H9 (cell line): ENCODE results near the gene TMEM129. TPM values are rescaled to one million over a fixed set of nuclear protein-coding genes. Genes with fewer than 3 reads are reported as not detected.

Source experiments
- DNase-seq: peaks from one replicate; pipeline ENCODE4 v3.0.0-alpha.2; 2017
- H2AFZ ChIP-seq: one replicate; pipeline ENCODE4 v1.6.1; 2013; ENCODE audit warnings: mild to moderate bottlenecking, low read length, control low read depth, moderate library complexity
- H2AK5ac ChIP-seq: 2 replicates; pipeline ENCODE4 v1.6.1; 2013; ENCODE audit warnings: low read length, control low read depth, mixed read lengths; ENCODE audit not compliant: insufficient read length
- H2BK120ac ChIP-seq: one replicate; pipeline ENCODE4 v1.6.1; 2013; ENCODE audit warnings: low read depth, mild to moderate bottlenecking, low read length, control low read depth, inconsistent platforms; ENCODE audit not compliant: poor library complexity, severe bottlenecking
- H2BK12ac ChIP-seq: 2 replicates; pipeline ENCODE4 v1.6.1; 2013; ENCODE audit warnings: low read length, control low read depth, mixed read lengths, low read depth; ENCODE audit not compliant: insufficient read length
- H2BK15ac ChIP-seq: 2 replicates; pipeline ENCODE4 v1.6.1; 2013; ENCODE audit warnings: low read depth, low read length, control low read depth
- H2BK20ac ChIP-seq: one replicate; pipeline ENCODE4 v1.6.1; 2013; ENCODE audit warnings: low read depth, mild to moderate bottlenecking, low read length, control low read depth, inconsistent platforms; ENCODE audit not compliant: poor library complexity, severe bottlenecking
- H2BK5ac ChIP-seq: 2 replicates; pipeline ENCODE4 v1.6.1; 2013; ENCODE audit warnings: low read length, control low read depth, mixed read lengths; ENCODE audit not compliant: insufficient read length
- H3K14ac ChIP-seq: 2 replicates; pipeline ENCODE4 v1.6.1; 2013; ENCODE audit warnings: low read length, control low read depth; ENCODE audit not compliant: insufficient read depth
- H3K18ac ChIP-seq: 2 replicates; pipeline ENCODE4 v1.6.1; 2013; ENCODE audit warnings: low read depth, mild to moderate bottlenecking, mixed read lengths, low read length, control low read depth; ENCODE audit not compliant: insufficient read length
- H3K23ac ChIP-seq: 2 replicates; pipeline ENCODE4 v1.6.1; 2013; ENCODE audit warnings: low read length, control low read depth, mixed read lengths, low read depth; ENCODE audit not compliant: insufficient read length
- H3K23me2 ChIP-seq: 2 replicates; pipeline ENCODE4 v1.6.1; 2013; ENCODE audit warnings: low read depth, mild to moderate bottlenecking, mixed read lengths, low read length, control low read depth; ENCODE audit not compliant: insufficient read length, poor library complexity, severe bottlenecking
- H3K27ac ChIP-seq: 2 replicates; pipeline ENCODE4 v1.5.1; 2013; ENCODE audit warnings: low read length, control low read depth, mixed read lengths, low read depth; ENCODE audit not compliant: insufficient read length
- H3K27me3 ChIP-seq: 2 replicates; pipeline ENCODE4 v1.6.1; 2013; ENCODE audit warnings: low read length, control low read depth, inconsistent platforms; ENCODE audit not compliant: insufficient read depth
- H3K4ac ChIP-seq: 2 replicates; pipeline ENCODE4 v1.6.1; 2013; ENCODE audit warnings: low read depth, mild to moderate bottlenecking, control low read depth, inconsistent platforms, low read length, moderate library complexity
- H3K4me1 ChIP-seq: 2 replicates; pipeline ENCODE4 v1.6.1; 2013; ENCODE audit warnings: low read length, control low read depth, inconsistent platforms; ENCODE audit not compliant: insufficient read depth
- H3K4me2 ChIP-seq: 2 replicates; pipeline ENCODE4 v1.6.1; 2013; ENCODE audit warnings: low read length, control low read depth, mixed read lengths; ENCODE audit not compliant: insufficient read length, insufficient read depth
- H3K56ac ChIP-seq: 2 replicates; pipeline ENCODE4 v1.6.1; 2013; ENCODE audit warnings: low read depth, mild to moderate bottlenecking, mixed read lengths, low read length, control low read depth; ENCODE audit not compliant: insufficient read length
- H3K79me1 ChIP-seq: 2 replicates; pipeline ENCODE4 v1.6.1; 2013; ENCODE audit warnings: low read depth, mild to moderate bottlenecking, moderate library complexity, low read length, control low read depth, inconsistent platforms; ENCODE audit not compliant: insufficient read depth, poor library complexity, severe bottlenecking
- H3K79me2 ChIP-seq: 2 replicates; pipeline ENCODE4 v1.6.1; 2013; ENCODE audit warnings: low read length, control low read depth, inconsistent platforms; ENCODE audit not compliant: insufficient read depth
- H3K9ac ChIP-seq: 2 replicates; pipeline ENCODE4 v1.6.1; 2013; ENCODE audit warnings: low read length, control low read depth, mixed read lengths; ENCODE audit not compliant: insufficient read length; ENCODE audit errors: extremely low read depth
- H3K9me3 ChIP-seq: one replicate; pipeline ENCODE4 v1.6.1; 2013; ENCODE audit warnings: low read depth, low read length, inconsistent platforms; ENCODE audit not compliant: control insufficient read depth
- H3T11ph ChIP-seq: one replicate; pipeline ENCODE4 v1.6.1; 2013; ENCODE audit warnings: mild to moderate bottlenecking, low read length, control low read depth, inconsistent platforms
- H4K20me1 ChIP-seq: one replicate; pipeline ENCODE4 v1.6.1; 2013; ENCODE audit not compliant: control insufficient read depth, insufficient read length, insufficient read depth
- H4K5ac ChIP-seq: 2 replicates; pipeline ENCODE4 v1.6.1; 2013; ENCODE audit warnings: low read depth, mild to moderate bottlenecking, mixed read lengths, low read length, control low read depth; ENCODE audit not compliant: insufficient read length
- H4K8ac ChIP-seq: replicated peaks from 2 replicates; pipeline ENCODE4 v1.6.1; 2013; ENCODE audit warnings: low read length, control low read depth, mixed read lengths, low read depth; ENCODE audit not compliant: insufficient read length
- H4K91ac ChIP-seq: 2 replicates; pipeline ENCODE4 v1.6.1; 2013; ENCODE audit warnings: low read depth, mild to moderate bottlenecking, moderate library complexity, mixed read lengths, low read length, control low read depth; ENCODE audit not compliant: insufficient read length
- H3K27ac Mint-ChIP-seq, 3 experiments: 2 replicates in 2 of 3; 3 replicates in 1 of 3; pipeline ENCODE4 v1.8.0; 2020 to 2021; ENCODE audit warnings: mixed read lengths in 3 of 3, mild to moderate bottlenecking in 1 of 3, moderate library complexity in 1 of 3
- H3K27me3 Mint-ChIP-seq: 2 replicates; pipeline ENCODE4 v1.8.0; 2021; ENCODE audit warnings: low read depth, mild to moderate bottlenecking, moderate library complexity, mixed read lengths
- H3K36me3 Mint-ChIP-seq, 3 experiments: 2 replicates in 2 of 3; 3 replicates in 1 of 3; pipeline ENCODE4 v1.8.0; 2020 to 2021; ENCODE audit warnings: low read depth in 3 of 3, mixed read lengths in 3 of 3; ENCODE audit not compliant: insufficient read depth in 1 of 3
- H3K4me1 Mint-ChIP-seq, 2 experiments: 2 replicates each; pipeline ENCODE4 v1.8.0; 2020; ENCODE audit warnings: mixed read lengths in 2 of 2
- H3K4me3 Mint-ChIP-seq, 2 experiments: 2 replicates in 1 of 2; 3 replicates in 1 of 2; pipeline ENCODE4 v1.8.0; 2020 to 2021; ENCODE audit warnings: mild to moderate bottlenecking in 2 of 2, mixed read lengths in 2 of 2, moderate library complexity in 1 of 2
- H3K9me3 Mint-ChIP-seq, 2 experiments: 2 replicates in 1 of 2; 3 replicates in 1 of 2; pipeline ENCODE4 v1.8.0; 2020; ENCODE audit warnings: mild to moderate bottlenecking in 2 of 2, mixed read lengths in 2 of 2, moderate library complexity in 1 of 2
- CTCF ChIP-seq: fragments of 200-600 bp; sonication (generic); conservative IDR thresholded peaks from 3 replicates; pipeline ENCODE4 v1.8.0; 2021; ENCODE audit warnings: antibody characterized with exemption, mild to moderate bottlenecking
- WGBS: extraction: QIAGEN DNeasy Blood & Tissue Kit; methylation state at CpG from one replicate; pipeline ENCODE4 v1.1.7; 2013; ENCODE audit warnings: missing lambda C conversion rate, low lambda C conversion rate, mixed read lengths; ENCODE audit not compliant: insufficient read length; ENCODE audit errors: extremely low coverage; 5-methylcytosine and 5-hydroxymethylcytosine counted together
- total RNA-seq: library from RNA; stranded (reverse); gene quantifications from 2 replicates; pipeline ENCODE4 v1.2.1, GENCODE V29; 2021

The TMEM129 gene
- total RNA-seq, 1 experiment from 2014 or later, result 27.3 TPM

DNA sequence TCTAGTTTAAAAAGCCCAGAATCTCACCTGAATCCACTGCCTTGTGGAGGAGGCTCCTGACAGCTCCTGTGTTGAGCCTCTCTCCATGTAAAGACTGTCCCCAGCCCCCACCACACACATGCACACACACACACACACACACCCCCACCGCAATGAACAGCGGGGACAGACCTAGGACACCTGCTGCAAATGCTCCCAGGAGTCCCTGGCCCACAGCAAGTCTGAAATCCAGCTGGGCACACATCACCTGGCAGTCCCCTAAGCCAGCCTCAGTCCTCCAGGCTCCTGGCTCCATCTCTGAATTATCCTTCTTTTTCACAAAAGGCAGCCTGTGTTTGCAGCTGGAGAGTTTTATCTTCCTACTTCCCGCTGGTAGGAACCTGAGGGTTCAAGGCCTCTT is 30.4 kb downstream of the TMEM129 start:
- Histone ChIP-seq H3K18ac (no peak overlapping the region), H3T11ph (no peak overlapping the region), H3K56ac (no peak overlapping the region), H3K27me3 (no peaks in the 10 kb centered on the region), H4K20me1 (peaks cover 2% of the 10 kb centered on the region), H2BK20ac (no peak overlapping the region), H3K79me1 (no peaks in the 10 kb centered on the region), H2AFZ (no peak overlapping the region), H3K23ac (no peak overlapping the region), H2BK12ac (no peak overlapping the region), H3K23me2 (no peaks in the 10 kb centered on the region), H2BK120ac (no peak overlapping the region), H3K14ac (no peak overlapping the region), H3K9ac (no peak overlapping the region), H3K79me2 (no peaks in the 10 kb centered on the region), H2BK15ac (no peak overlapping the region), H4K91ac (no peak overlapping the region), H3K9me3 (no peaks in the 10 kb centered on the region), H2AK5ac (no peak overlapping the region), H2BK5ac (no peak overlapping the region), H3K27ac (no peak overlapping the region), H3K4me1 (no peaks in the 10 kb centered on the region), H3K4me2 (no peak overlapping the region), H4K8ac (no peak overlapping the region), H3K4ac (no peak overlapping the region), H4K5ac (no peak overlapping the region)
- Mint-ChIP-seq H3K9me3 (no peaks in the 10 kb centered on the region), H3K27ac (no peak overlapping the region; a peak in 1 of 7 replicates), H3K4me3 (no peak overlapping the region; a peak in 1 of 5 replicates), H3K27me3 (no peaks in the 10 kb centered on the region; the same call in 1 of the 2 replicates), H3K36me3 (peaks cover 22 to 55% (median 40%) of the 10 kb centered on the region in 3 experiments; a peak in 6 of 7 replicates), H3K4me1 (peaks cover 7% of the 10 kb centered on the region in 2 experiments)
- DNase-seq, result no peak
- WGBS, result no CpG with 5 or more reads among the region's 3 CpGs
- TF ChIP-seq CTCF, result no peak
